ENCODE measurements around the gene CMTM7.

DNA sequence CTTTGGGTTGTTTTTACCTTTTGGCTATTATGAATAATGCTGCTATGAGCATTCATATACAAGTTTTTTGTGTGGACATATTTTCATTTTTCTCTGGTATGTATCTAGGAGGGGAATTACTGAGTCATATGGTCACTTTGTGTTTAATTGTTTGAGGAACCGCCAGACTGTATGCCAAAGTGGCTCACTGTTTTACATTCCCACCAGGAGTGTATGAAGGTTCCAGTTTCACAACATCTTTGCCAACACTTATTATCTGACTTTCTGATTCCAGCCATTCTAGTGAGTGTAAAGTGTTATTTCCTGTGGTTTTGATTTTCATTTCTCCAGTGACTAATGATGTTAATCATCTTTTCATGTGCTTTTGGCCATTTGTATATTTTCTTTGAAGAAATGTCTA is 51.8 kb downstream of the CMTM7 start:
- TF ChIP-seq, protein P1, sequence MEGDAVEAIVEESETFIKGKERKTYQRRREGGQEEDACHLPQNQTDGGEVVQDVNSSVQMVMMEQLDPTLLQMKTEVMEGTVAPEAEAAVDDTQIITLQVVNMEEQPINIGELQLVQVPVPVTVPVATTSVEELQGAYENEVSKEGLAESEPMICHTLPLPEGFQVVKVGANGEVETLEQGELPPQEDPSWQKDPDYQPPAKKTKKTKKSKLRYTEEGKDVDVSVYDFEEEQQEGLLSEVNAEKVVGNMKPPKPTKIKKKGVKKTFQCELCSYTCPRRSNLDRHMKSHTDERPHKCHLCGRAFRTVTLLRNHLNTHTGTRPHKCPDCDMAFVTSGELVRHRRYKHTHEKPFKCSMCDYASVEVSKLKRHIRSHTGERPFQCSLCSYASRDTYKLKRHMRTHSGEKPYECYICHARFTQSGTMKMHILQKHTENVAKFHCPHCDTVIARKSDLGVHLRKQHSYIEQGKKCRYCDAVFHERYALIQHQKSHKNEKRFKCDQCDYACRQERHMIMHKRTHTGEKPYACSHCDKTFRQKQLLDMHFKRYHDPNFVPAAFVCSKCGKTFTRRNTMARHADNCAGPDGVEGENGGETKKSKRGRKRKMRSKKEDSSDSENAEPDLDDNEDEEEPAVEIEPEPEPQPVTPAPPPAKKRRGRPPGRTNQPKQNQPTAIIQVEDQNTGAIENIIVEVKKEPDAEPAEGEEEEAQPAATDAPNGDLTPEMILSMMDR (conservative IDR thresholded peaks at IDR 0.05; ENCODE audit: low read depth in 2 of 2): no peak
- TF ChIP-seq EZH2 (IDR thresholded peaks at IDR 0.05; ENCODE audit: low read depth, unreplicated experiment) (no peak), ZNF462 (CRISPR knock-in tag; IDR thresholded peaks at IDR 0.05) (no peak), POLR2AphosphoS5 (IDR thresholded peaks at IDR 0.05; ENCODE audit: low read depth) (no peak), JUNB (IDR thresholded peaks at IDR 0.05; ENCODE audit: unreplicated experiment) (no peak)
